ENCODE results near the gene FBXW11. TPM values are rescaled to one million over a fixed set of nuclear protein-coding genes. Genes with fewer than 3 reads are reported as not detected.

Gene FBXW11
- total RNA-seq, 1 donor from 2014 or later = 64.7 TPM

GRCh38 chr5:171908638-171909037 is 97.8 kb downstream of the FBXW11 start:
- Mint-ChIP-seq H3K36me3 (ENCODE audit: low read depth, unreplicated experiment) (peaks cover 2% of the 10 kb centered on the region), H3K27me3 (ENCODE audit: low read depth, unreplicated experiment) (no peaks in the 10 kb centered on the region), H3K4me1 (ENCODE audit: low read depth, unreplicated experiment) (peaks cover 3% of the 10 kb centered on the region), H3K4me3 (ENCODE audit: unreplicated experiment) (no peak overlapping the region), H3K9me3 (ENCODE audit: unreplicated experiment) (no peaks in the 10 kb centered on the region), H3K27ac (ENCODE audit: unreplicated experiment) (no peak overlapping the region)
- no peak overlapping the region for H3K9ac ChIP-seq (ENCODE audit: low read length)
- H3K27me3 ChIP-seq (ENCODE audit: insufficient read depth, low read length) = no peaks in the 10 kb centered on the region
- H3K27ac ChIP-seq (ENCODE audit: low read depth, low read length) = no peak overlapping the region
- H3K4me1 ChIP-seq (ENCODE audit: insufficient read depth, low read length) = no peaks in the 10 kb centered on the region
- H3K9me3 ChIP-seq (ENCODE audit: insufficient read depth, low read depth, low read length) = no peaks in the 10 kb centered on the region
- no peak overlapping the region for H3K4me3 ChIP-seq (ENCODE audit: insufficient read depth, low read depth, low read length)
- FAIRE-seq (no peak), DNase-seq (ENCODE audit: low read depth) (no peak)
- no peak overlapping the region for H3K4me2 ChIP-seq (ENCODE audit: low read length)
- H4K20me1 ChIP-seq (ENCODE audit: insufficient read depth, low read length) = peaks cover 94% of the 10 kb centered on the region
- TF ChIP-seq CTCF (IDR thresholded peaks at IDR 0.05; ENCODE audit: insufficient read depth, low read depth, low read length) (no peak), EZH2 (IDR thresholded peaks at IDR 0.05; ENCODE audit: insufficient read depth, low read length) (no peak)
- peaks cover 2% of the 10 kb centered on the region for H3K36me3 ChIP-seq (ENCODE audit: insufficient read depth, low read length)
- H3K79me2 ChIP-seq (ENCODE audit: insufficient read depth, low read length) = peaks cover 46% of the 10 kb centered on the region
- no peak overlapping the region for H2AFZ ChIP-seq (ENCODE audit: low read depth, low read length)

GRCh38 chr5:171907725-171908343 is 98.6 kb downstream of the FBXW11 start:
- no peak overlapping the region for H3K4me3 ChIP-seq (ENCODE audit: insufficient read depth, low read depth, low read length)
- no peak overlapping the region for H2AFZ ChIP-seq (ENCODE audit: low read depth, low read length)
- H3K27ac ChIP-seq (ENCODE audit: low read depth, low read length) = no peak overlapping the region
- Mint-ChIP-seq H3K27me3 (ENCODE audit: low read depth, unreplicated experiment) (no peaks in the 10 kb centered on the region), H3K9me3 (ENCODE audit: unreplicated experiment) (no peaks in the 10 kb centered on the region), H3K36me3 (ENCODE audit: low read depth, unreplicated experiment) (peaks cover 5% of the 10 kb centered on the region), H3K4me1 (ENCODE audit: low read depth, unreplicated experiment) (peaks cover 3% of the 10 kb centered on the region), H3K4me3 (ENCODE audit: unreplicated experiment) (no peak overlapping the region), H3K27ac (ENCODE audit: unreplicated experiment) (no peak overlapping the region)
- no peaks in the 10 kb centered on the region for H3K4me1 ChIP-seq (ENCODE audit: insufficient read depth, low read length)
- no peaks in the 10 kb centered on the region for H3K27me3 ChIP-seq (ENCODE audit: insufficient read depth, low read length)
- H3K36me3 ChIP-seq (ENCODE audit: insufficient read depth, low read length) = peaks cover 2% of the 10 kb centered on the region
- no peak overlapping the region for H3K9ac ChIP-seq (ENCODE audit: low read length)
- H3K79me2 ChIP-seq (ENCODE audit: insufficient read depth, low read length) = peaks cover 47% of the 10 kb centered on the region
- peak; percentile 32 for DNase-seq (ENCODE audit: low read depth)
- FAIRE-seq = peak; percentile 93
- no peak overlapping the region for H3K4me2 ChIP-seq (ENCODE audit: low read length)
- H4K20me1 ChIP-seq (ENCODE audit: insufficient read depth, low read length) = peaks cover 94% of the 10 kb centered on the region
- TF ChIP-seq EZH2 (IDR thresholded peaks at IDR 0.05; ENCODE audit: insufficient read depth, low read length) = no peak
- TF ChIP-seq CTCF (IDR thresholded peaks at IDR 0.05; ENCODE audit: insufficient read depth, low read depth, low read length) = peak; percentile 87
- no peaks in the 10 kb centered on the region for H3K9me3 ChIP-seq (ENCODE audit: insufficient read depth, low read depth, low read length)

Data from astrocyte (in vitro differentiated cells and primary cell).